RPMI8226 (cell line): ENCODE data around the gene IMPDH1.

Source experiments
- DNase-seq: peaks from one replicate; pipeline ENCODE4 v3.0.0-alpha.2; 2015

IMPDH1 gene

GRCh38 chr7:128405471-128406313 is 4.1 kb downstream of the IMPDH1 start:
- DNase-seq: peak; percentile 86

DNA sequence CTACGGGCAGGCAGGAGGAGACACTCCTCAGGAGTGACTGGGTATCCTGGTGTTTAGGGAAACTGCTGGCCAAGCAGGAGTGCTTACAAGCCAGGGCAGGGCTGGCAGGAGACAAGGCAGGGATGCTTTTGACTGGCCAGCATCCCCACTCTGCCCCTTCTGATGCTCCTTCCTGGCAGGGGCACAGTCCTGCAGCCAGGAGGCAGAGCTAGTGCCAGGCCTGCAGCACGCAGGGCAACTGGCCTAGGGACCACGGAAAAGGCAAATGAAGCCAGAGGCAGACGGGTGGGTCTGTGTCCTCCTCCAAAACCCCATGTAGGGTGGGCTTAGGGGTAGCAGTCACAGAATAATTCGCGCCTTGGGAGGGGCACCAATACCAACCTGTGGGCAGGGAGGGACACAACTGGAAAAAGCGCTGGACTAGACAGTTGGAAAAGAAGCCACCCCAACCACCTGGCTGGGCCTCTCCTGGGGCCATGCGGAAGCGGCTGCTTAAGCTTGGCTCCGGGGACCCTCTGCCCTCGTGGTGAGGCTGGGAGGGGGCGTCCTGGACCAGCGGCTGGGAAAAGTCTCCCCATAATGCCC is 4.8 kb downstream of the IMPDH1 start:
- peak; percentile 71 for DNase-seq

GRCh38 chr7:128404143-128404681 is 5.6 kb downstream of the IMPDH1 start:
- no peak for DNase-seq

DNA sequence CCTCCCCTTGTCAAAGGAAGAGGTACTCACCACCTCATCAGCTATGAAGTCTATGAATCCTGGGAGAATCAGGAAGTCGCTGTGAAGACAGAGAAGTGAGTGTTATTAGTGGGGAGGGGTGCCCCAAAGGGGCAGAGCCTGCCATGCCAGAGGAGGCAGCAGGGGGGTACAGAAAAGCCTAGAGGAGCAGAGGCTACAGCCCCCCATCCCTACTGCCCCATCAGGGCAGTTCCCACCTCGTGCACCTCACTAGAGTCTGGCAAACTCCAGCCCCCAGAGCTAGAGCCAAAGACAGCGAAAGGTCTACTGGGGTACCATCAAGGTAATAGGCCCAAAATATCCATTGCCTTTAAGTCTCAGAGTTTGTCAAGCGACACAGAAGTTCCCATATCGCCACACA is 6.1 kb downstream of the IMPDH1 start:
- DNase-seq: no peak

GRCh38 chr7:128402356-128402755 is 7.4 kb downstream of the IMPDH1 start:
- DNase-seq: no peak

DNA sequence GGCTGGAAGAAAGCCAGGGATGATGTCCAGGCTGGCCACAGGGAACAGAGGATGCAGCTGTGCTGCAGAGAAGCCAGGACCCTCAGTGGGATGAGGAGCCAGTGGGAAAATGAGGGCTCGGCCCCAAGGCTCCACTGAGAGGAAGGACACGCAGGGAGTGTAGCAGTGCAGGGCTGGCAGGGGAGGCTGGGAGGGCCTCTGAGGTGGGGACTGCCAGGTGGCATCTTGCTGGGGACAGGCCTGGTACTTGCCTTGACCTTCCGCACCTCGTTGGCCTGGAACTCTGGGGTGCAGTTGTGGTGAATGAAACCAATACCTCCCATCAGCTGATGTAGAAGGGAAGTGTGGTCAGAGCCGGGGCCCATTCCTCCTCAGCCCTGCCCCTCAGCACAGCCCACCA is 9.2 kb downstream of the IMPDH1 start:
- no peak for DNase-seq

GRCh38 chr7:128399991-128400390 is 9.8 kb downstream of the IMPDH1 start:
- DNase-seq: no peak

GRCh38 chr7:128398841-128399135 is 11.0 kb downstream of the IMPDH1 start:
- no peak for DNase-seq

GRCh38 chr7:128398016-128398840 is 11.6 kb downstream of the IMPDH1 start:
- DNase-seq: peak; percentile 38

DNA sequence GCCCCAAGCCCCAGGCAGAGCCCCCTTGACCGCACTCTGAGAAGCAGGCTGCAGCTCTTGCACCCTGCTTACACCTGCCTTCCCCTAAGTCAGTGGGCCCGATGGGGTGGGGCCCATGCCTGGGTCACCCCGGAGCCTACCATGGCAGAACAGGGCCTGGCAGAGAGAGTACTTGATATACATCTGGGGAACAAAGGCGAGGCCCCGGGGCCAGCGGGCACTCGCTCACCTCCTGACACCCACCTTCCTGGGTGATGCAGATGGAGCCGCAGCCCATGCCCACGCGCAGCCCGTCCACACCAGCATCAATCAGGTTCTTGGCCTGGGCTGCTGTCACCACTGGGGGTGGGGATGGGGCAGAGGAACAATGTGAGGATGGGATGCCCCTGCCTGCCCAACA is 13.4 kb downstream of the IMPDH1 start:
- no peak for DNase-seq

DNA sequence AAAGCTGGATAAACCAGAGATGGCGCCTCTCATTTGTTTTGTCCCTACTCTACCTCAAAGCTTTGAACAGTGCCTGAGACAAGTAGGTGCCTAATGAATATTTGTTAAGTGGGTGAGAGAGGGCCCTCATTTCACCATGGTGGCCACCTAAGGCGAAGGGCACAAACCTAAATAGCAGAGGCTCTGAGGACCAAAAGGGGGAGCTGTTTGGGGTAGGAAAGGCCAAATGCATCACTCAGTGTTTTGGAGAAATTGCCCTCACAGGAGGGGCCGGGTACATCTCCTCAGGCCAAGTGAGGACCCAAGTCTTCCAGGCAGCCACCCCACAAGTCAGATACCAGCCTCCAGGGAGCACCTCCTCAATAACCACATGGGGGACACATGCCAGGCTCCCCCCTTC is 14.0 kb downstream of the IMPDH1 start:
- no peak for DNase-seq

- DNase-seq: no peak
These were observed 14.8 kb downstream of the IMPDH1 start for GRCh38 chr7:128394904-128395496.

DNA sequence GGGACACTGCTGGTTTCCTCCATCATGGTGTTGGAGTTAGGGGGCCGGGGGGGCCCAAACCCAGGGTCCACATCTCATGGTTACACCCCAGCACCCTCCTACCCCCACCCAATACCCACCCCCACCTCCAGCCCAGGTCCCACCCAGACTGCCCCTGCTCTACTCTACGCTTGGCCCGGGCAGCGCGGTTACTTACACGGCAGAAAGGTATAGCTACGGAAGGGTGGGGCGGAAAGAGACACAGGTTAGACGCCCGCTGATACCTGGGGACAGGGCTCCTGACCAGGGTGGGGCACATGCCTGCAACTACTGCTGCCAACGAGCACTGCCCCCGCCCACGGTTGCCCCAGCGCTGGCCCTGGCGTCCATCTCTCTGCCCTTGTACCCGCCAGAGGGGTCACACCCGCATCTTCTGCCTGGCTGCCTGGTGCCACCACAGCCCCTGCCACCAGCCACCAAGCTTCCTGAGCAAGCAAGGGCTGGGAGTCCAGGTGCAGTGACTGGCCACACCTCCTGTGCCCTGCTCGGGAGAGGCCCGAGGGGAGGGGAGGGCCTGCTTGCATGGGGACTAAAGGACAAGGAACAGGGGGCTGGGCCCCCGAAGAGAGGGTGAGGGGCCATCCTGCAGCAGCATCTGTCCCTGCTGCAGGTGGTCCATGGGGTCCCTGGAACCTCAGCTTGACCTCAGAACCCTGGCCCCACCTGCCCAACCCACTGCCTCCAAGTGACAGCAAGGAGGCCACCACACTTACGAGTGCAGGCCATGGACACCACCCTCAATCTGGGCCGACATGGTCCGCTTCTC is 16.1 kb downstream of the IMPDH1 start:
- DNase-seq: no peak

GRCh38 chr7:128392446-128393327 is 17.1 kb downstream of the IMPDH1 start:
- no peak for DNase-seq

DNA sequence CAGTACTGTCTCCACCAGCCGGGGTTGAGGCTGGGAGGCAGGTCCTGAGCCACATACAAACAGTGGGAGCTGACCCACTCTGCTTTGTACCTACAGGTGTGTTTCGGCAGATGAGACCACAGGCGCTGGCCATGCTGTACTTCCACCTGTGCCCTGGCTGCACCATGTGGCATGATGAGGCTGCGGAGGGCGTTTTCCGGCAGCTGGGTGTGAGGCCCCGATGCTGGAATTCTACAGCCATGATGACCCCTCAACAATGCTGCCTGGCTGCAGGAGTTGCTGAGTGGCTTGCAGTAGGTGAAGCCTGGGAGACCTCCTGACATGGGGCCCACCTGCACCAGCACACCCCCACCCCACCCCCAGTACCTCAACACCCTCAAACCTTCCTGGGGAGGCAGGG is 18.0 kb downstream of the IMPDH1 start:
- DNase-seq: no peak

GRCh38 chr7:128390871-128391565 is 18.8 kb downstream of the IMPDH1 start:
- no peak for DNase-seq

DNA sequence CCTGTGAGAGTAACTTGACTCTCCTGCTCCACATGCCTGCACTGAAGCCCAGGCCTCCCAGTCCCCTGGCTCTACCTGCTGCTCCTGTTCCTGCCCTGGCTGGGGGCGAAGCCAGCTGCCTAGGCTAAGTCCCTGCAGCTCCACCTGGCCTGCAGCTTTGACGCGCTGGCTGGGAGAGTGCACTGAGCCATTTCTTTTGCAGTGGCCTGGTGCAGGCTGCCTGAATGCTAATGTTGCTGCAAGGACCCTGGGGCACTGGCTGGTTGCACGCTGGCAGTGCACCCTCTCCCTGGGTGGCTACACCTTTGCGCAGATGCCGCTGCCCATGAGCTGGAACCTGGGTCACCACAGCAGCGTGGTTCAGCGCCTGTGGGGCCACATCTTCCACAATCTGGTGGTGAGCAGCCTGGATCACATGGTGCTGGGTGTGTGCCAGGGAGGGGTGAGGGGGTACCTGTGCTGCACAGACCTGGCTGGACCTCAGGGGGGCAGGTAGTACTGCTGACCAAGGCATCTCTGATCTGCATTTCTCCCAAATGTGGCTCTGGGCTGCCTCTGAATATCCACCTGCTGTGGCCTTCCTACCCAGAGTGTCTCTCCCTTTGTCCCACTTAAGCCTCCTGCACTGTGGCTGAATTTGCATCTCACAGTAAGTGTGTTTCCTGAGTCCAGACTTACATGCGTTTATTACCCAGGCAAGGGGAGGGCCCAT is 20.0 kb downstream of the IMPDH1 start:
- no peak for DNase-seq

DNA sequence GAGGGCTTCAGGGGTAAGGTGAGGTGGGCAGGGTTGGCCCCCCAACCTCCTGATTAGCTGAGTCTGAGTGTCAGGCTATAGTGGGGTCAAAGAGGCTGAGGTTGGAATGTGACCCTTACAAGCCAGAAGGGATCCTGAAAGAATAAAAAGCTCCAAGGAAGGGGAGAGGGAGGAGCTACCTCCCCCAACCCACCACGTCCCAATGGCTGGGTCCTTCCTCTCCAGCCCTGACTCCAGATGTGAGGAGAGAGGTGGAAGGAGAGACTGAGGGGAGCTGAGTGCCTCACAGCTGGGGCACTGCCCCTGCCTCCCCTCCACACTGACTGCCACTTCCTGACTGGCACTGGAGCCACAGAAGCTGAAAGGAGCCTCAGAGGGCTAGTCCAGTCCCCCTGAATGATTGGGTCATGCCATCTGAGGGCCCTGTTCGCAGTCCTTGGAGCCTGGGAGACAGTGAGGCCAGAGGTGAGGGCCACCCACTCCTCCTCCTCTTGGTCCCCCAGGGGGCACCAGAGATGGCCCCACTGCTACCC is 20.6 kb downstream of the IMPDH1 start:
- no peak for DNase-seq

DNA sequence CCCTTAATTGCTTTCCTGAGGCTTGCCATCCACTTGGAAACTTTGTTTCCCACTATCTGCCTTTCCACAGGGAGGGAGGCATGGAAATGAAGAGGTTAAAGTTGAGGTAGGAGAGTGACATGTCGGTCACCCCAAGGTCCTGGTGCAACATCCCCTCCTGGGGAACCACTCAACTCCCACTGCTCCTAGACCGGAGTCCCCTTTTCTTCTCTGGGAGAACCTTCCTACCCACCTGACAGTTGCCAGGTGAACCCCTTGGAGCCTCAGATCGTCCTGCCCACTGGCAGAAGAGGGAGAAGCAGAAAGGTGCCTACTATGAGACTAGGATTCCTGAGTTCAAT is 21.7 kb downstream of the IMPDH1 start:
- DNase-seq: no peak
